DMS 273 (cell line): ENCODE data around the gene FLG2.

ENCODE experiments used
- DNase-seq: peaks from one replicate; lab custom pipeline; 2025; ENCODE audit not compliant: unreplicated experiment; lab: John Stamatoyannopoulos, UW

The FLG2 gene

GRCh38 chr1:152359906-152360305 lies at the start of gene FLG2:
FLG2 (minus strand) TSS chr1:152360006; CDS start chr1:152358884, 1,122 bp downstream.
- no peak for DNase-seq

DNA sequence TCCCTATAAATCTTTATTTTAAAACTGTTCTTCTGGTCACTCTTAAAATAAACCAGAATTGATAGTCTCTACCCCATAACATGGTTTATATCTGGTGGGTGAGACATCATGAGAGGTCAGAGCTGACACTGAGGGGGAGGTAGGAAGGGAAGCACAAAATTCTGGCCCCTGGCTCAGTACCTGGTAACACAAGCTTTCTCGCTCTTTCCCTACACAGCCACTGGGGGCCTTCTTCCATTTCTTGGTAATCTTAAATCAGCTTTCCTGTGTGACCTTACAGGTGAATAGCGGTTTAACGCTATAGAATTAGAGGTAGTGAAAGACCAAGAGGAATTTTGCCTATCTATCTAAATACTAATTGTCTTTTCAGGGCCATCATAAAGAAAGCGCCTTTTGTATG lies 48.9 kb upstream of the FLG2 start:
- DNase-seq = no peak

- DNase-seq = peak; percentile 69
These were observed 39.2 kb upstream of the FLG2 start for GRCh38 chr1:152398812-152399698.

DNA sequence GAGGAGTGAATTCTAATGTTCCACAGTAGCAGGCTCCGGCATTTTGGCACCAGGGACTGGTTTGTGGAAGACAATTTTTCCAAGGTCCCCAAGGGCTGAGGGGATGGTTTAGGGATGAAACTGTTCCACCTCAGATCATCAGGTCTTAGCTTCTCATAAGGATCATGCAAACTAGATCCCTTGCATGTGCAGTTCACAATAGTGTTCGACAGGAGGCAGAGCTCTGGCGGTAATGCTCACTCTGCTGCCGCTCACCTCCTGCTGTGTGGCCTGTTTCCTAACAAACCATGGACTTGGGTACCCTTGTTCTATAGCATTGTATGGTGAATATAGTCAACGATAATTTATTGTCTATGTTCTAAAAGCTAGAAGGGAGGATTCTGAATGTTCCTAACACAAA lies 37.7 kb upstream of the FLG2 start:
- peak; percentile 4 for DNase-seq

- DNase-seq = no peak
These were observed 34.3 kb upstream of the FLG2 start for GRCh38 chr1:152394151-152394550.

DNA sequence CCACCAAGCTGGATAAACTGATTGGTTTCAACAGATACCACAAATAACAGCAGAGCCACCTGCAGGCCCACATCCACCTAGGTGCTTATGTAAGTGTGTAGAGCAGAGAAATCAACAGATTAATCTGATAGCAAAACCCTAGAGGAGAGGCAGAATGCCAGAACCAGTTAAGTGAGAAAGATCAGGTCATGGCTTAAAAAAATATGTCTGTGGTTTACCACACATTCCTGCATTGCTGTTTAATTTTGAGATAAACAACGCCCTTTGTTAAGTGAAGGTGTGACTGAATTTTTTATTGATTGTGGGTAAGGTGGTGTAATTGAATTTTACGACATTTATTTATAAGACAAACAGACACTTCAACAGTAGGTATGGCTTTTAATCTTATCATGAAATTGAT lies 33.1 kb upstream of the FLG2 start:
- DNase-seq = no peak

DNA sequence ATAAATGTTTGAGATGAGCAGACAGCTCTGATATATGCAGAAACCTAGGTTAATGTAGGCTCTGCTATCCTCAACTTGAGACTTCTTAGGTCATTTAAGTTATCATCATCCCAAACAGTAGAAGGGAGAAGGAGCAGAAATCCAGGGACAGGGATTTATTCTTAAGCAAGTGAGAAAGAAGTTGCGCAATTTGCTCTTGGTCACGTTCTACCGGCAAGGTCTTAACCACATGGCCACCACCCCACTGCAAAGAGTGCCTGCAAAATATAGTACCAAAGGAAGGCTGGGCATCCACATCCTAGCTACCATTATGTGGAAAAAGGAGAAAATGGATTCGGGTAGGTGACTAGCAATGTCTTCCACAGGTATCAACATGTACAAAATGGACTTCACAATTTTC lies 29.1 kb upstream of the FLG2 start:
- DNase-seq = no peak

DNA sequence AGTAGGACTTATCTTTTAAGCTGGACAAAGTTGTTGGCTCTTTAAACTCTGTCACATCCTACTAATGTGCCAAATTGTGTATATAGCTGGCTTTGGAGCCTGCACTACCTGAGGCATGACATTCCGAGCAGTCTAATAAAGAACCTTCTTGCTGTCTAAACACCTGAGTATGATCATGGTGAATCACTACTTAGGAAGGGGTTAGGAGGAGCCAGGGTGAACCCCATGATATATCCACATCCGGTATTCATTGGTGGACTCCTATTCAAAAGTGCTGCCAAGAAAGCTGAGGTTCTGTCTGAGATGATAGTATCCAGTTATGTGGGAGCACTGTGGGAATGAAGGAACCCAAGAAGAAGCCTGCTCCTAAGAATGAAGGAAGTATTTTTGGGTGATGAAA lies 27.1 kb upstream of the FLG2 start:
- DNase-seq = no peak

DNA sequence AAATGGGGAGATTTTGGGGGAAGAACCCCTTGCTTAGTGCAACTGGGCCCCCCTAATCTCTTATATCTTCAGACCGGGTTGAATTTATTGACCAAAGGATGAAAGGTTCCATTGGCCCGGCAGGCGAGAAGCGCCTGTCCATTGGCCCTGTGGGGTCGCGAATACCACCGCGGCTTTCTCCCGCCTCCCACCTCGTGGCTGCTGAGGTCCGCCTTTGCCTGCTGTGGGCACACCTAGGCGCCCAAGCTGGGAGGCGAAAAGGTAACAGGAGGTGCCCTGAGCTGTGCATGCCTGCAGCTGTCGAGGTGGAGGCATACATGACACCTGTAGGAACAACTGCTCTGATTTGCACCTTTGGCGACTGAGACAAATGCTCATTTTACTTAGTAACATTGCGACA lies 21.1 kb upstream of the FLG2 start:
- no peak for DNase-seq

GRCh38 chr1:152374451-152374850 lies 14.6 kb upstream of the FLG2 start:
- no peak for DNase-seq

GRCh38 chr1:152372672-152373071 lies 12.9 kb upstream of the FLG2 start:
- DNase-seq = no peak

- no peak for DNase-seq
These were observed 7.6 kb upstream of the FLG2 start for GRCh38 chr1:152367436-152367835.

- no peak for DNase-seq
These were observed 3.1 kb downstream of the FLG2 start for GRCh38 chr1:152356736-152357135.

DNA sequence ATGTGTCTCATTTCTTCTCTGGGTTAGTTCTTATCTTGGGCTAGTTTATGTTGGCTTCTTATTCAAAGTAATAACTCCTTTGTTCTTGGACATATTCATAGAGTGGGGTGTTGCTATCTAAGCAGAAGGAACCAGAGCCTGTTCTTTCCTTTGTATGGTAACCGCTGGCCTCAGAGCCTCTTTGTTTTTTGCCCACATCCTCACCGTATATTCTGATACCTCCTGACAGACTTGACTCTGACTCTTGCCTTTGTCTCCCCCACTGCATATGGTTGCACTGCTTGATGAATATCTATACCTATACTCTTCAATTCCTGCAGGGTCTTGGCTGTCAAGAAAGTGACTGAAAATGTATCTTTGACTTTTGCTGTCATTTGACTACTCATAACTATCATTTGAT lies 10.2 kb downstream of the FLG2 start:
- no peak for DNase-seq

GRCh38 chr1:152348447-152348846 lies 11.4 kb downstream of the FLG2 start:
- peak; percentile 15 for DNase-seq

GRCh38 chr1:152347116-152347728 lies 12.6 kb downstream of the FLG2 start:
- peak; percentile 87 for DNase-seq

DNA sequence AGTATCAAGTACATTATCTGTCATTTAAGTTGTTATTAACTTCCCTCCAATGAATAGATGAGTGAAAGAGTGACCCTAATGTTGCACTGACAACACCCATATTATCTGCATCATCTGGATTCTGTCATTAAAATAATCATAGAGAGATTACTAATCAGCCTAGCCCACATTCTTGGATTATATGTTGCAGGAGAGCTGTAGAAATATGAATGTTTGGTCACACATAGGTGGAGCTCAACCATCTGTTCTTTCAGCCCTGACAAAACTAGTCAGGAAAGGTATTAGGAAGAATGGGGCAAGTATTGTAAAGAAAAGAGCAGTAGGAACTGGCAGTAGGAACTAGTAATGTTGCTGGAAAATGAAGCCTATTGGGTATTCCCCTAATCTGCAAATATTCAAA lies 15.4 kb downstream of the FLG2 start:
- no peak for DNase-seq

- DNase-seq = no peak
These were observed 16.8 kb downstream of the FLG2 start for GRCh38 chr1:152343006-152343405.

- DNase-seq = no peak
These were observed 24.4 kb downstream of the FLG2 start for GRCh38 chr1:152335399-152335798.

- DNase-seq = no peak
These were observed 30.9 kb downstream of the FLG2 start for GRCh38 chr1:152328801-152329391.

DNA sequence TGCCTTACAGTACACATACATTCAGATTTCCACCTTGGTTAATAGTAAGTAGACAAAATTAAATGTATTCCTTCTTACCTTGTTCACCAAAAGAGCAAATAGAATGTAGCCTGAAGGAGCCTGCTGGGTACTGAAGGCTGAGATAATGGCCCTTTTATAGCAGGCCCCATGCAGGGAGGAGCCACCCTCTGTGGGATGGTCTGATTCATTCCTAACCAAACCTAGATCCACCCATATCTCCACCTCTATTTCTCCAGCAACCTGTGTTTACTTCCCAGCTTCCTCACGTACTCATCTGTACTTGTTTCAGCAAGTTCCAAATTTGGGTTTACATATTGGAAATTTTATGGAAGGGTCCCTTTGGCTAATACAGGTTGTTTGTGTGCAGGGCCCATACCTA lies 34.7 kb downstream of the FLG2 start, which contains the start of gene FLG:
Gene FLG (minus strand): TSS at position 129 of the 400 bp plus-strand sequence. CDS start 9,783 bp downstream, outside the sequence.
- DNase-seq = no peak

- DNase-seq = no peak
These were observed 45.8 kb downstream of the FLG2 start for GRCh38 chr1:152313970-152314369.
